GM19395 (cell line): ENCODE results near the gene PLGLB1.
"Not testable (repeated sequence)": the region's sequence is repeated elsewhere in the genome, so short reads cannot be mapped to it uniquely, and the experiment has no call there.

ENCODE experiments used
- ATAC-seq: cut with Tn5 transposase; IDR thresholded peaks from one replicate; pipeline ENCODE4 v1.9.1; 2021; ENCODE audit warnings: mild to moderate bottlenecking, moderate library complexity; ENCODE audit not compliant: unreplicated experiment

The PLGLB1 gene

GRCh38 chr2:87021744-87022143, at the start of gene PLGLB1:
Gene PLGLB1, minus strand, starts transcription at chr2:87021844. Its CDS starts 61 bp downstream, at chr2:87021783.
- ATAC-seq = not testable (repeated sequence)

DNA sequence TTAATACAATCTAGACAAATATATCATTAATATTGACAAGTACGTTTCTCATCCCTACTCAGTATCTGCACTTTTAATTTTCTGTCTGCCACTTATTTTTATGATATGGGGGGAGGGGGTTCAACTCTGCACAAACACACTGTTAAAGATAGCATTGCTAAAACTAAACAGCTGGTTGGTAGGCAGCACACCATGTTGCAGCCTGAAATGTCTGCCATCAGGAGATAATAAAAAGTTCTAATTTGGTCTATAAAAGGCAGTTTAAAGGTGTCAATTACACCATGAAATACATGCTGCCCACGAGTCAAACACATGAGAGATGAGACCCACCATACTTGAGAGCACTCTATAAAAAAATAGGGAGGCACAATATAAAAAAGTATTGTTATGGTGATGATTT, 42.7 kb upstream of the PLGLB1 start:
- not testable (repeated sequence) for ATAC-seq

GRCh38 chr2:87063431-87063830, 41.8 kb upstream of the PLGLB1 start:
- ATAC-seq = not testable (repeated sequence)

GRCh38 chr2:87061519-87061918, 39.9 kb upstream of the PLGLB1 start:
- ATAC-seq = not testable (repeated sequence)

- not testable (repeated sequence) for ATAC-seq
These were observed 36.0 kb upstream of the PLGLB1 start for GRCh38 chr2:87057606-87058005.

- ATAC-seq = not testable (repeated sequence)
These were observed 35.2 kb upstream of the PLGLB1 start for GRCh38 chr2:87056843-87057242.

- not testable (repeated sequence) for ATAC-seq
These were observed 34.8 kb upstream of the PLGLB1 start for GRCh38 chr2:87056435-87056834.

- not testable (repeated sequence) for ATAC-seq
These were observed 32.7 kb upstream of the PLGLB1 start for GRCh38 chr2:87054375-87054774.

- ATAC-seq = not testable (repeated sequence)
These were observed 19.8 kb upstream of the PLGLB1 start for GRCh38 chr2:87041321-87041978.

GRCh38 chr2:87028607-87029006, 7.0 kb upstream of the PLGLB1 start:
- not testable (repeated sequence) for ATAC-seq

- not testable (repeated sequence) for ATAC-seq
These were observed 5.2 kb upstream of the PLGLB1 start for GRCh38 chr2:87026816-87027215.

- ATAC-seq = not testable (repeated sequence)
These were observed 4.3 kb upstream of the PLGLB1 start for GRCh38 chr2:87025927-87026326.

DNA sequence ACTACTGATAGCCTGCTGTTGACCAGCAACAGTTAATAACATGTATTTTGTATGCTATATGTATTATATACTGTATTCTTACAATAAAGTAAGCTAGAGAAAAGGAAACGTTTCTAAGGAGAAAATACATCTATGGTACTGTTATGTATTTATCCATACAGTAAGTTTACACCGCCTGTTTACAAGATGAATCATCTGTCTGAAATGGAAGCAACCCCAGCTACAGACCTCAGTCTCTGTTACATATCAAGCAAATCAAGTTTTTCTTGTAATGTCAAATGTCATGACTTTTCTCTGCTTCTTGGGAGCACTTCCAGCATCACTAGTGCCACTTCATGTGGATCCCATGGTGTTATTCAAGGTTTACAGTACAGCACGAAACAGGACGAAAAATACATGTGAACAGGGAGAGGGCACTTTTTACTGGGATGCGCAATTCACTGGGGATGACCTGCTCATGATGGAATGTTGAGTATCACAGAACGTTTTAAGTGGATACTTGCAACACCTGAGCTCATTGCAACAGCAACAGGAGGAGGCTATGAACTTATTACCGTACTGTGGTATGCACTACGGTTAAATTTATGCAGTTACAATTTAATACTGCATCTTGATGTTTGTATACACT, 2.5 kb upstream of the PLGLB1 start:
- ATAC-seq = not testable (repeated sequence)

DNA sequence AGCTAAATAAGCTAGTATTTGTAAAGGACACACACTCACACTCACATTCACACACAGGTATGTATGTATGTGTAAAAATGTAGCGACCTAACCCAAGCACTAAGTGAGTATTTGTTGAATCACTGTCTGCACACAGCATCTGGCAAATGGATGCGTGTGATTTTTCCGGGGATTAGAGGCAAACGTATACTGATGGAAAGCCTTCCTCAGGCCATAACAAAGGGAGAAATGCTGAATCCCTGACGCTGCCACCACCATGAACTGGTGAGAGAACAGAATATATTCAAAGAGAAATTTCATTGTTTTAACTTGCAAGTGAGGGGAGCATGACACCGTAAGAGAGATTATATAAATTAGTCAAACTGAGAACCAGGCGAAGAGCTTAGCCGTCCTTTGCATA, 601 bp downstream of the PLGLB1 start:
- ATAC-seq = not testable (repeated sequence)

- not testable (repeated sequence) for ATAC-seq
These were observed 2.6 kb downstream of the PLGLB1 start for GRCh38 chr2:87019053-87019452.

DNA sequence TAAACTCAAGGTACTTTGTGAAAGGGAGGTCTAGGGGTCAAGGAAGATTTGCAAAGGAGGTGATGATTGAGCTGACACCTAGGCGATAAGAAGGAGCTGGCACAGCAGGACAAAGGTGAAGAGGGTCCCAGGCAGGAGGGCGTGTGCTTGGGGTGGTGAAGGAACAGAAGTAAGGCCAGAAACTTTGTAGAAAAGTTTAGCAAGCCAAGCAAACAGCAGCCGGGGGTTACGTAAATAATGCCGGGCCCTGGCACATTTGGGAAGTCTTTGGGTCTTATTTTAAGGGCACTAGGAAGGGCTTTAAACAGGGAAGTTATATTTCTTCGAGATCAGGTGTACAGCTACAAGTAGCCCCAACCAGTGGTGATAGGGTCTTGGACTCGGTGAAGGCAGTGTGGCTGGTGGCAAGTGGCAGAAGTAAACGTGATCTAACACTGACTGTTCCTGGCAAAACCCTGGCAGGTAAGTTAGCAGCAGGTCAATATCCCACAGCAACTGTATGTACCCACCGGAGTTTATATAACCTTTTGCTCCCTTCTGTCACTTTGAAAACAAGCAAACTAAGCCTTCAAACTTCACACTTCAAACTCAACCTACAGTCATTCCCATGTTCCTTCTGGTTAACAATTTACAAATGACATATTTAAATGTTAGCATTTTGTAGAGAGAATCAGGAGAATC, 7.0 kb downstream of the PLGLB1 start:
- not testable (repeated sequence) for ATAC-seq

DNA sequence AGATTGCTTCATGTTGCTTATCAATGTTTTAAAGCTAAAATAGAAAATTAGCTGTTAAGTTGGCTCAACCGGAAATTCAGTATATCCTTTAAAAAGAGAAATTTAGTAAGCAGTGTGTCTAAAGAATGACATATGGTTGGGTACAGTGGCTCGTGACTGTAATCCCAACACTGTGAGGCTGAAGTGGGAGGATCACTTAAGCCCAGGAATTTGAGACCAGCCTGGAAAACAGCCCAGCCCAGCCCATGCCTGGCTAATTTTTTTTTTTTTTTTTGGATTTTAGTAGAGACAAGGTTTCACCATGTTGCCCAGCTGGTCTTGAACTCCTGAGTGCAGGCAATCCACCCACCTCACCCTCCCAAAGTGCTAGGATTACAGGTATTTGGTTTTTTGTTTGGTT, 17.2 kb downstream of the PLGLB1 start:
- ATAC-seq = not testable (repeated sequence)
